PC-9 (cell line): Measurements from ENCODE around the gene CPA4.

Source experiments
- EZH2 ChIP-seq: fragments of 200-600 bp; sonication (generic); IDR thresholded peaks from 2 replicates; pipeline ENCODE4 v1.8.0; 2017; ENCODE audit warnings: antibody characterized with exemption, low read depth
- TF ChIP-seq, protein P1 (sequence below): fragments of 200-600 bp; sonication (generic); conservative IDR thresholded peaks from 2 replicates; pipeline ENCODE4 v1.6.1; 2017; ENCODE audit warnings: mixed run types, antibody characterized with exemption, mild to moderate bottlenecking, moderate library complexity

DNA sequence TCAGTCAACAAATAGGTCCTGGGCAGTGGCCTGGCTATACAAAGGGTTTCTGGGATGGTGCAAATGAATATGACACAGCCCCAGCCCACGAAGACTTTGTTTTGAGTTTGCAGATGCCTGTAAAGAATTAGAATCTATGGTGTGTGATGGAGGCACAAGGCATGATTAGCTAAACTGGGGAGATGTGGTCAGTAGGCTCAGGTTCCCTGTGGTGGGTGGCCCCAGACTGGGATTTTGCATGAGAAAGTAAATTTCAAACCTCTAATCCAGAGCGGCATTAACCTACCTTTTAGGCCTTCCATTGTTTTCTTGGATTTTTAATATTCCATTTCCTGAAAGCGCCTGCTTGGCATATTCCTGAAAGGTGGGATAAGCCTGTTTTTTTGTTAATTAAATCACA is 45.3 kb downstream of the CPA4 start:
- TF ChIP-seq, protein P1, sequence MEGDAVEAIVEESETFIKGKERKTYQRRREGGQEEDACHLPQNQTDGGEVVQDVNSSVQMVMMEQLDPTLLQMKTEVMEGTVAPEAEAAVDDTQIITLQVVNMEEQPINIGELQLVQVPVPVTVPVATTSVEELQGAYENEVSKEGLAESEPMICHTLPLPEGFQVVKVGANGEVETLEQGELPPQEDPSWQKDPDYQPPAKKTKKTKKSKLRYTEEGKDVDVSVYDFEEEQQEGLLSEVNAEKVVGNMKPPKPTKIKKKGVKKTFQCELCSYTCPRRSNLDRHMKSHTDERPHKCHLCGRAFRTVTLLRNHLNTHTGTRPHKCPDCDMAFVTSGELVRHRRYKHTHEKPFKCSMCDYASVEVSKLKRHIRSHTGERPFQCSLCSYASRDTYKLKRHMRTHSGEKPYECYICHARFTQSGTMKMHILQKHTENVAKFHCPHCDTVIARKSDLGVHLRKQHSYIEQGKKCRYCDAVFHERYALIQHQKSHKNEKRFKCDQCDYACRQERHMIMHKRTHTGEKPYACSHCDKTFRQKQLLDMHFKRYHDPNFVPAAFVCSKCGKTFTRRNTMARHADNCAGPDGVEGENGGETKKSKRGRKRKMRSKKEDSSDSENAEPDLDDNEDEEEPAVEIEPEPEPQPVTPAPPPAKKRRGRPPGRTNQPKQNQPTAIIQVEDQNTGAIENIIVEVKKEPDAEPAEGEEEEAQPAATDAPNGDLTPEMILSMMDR = no peak
- no peak for TF ChIP-seq EZH2
